ENCODE results near the gene HBB.

HBB gene

GRCh38 chr11:5224538-5225479 lies 2.1 kb downstream of the HBB start:
- no peak for DNase-seq

DNA sequence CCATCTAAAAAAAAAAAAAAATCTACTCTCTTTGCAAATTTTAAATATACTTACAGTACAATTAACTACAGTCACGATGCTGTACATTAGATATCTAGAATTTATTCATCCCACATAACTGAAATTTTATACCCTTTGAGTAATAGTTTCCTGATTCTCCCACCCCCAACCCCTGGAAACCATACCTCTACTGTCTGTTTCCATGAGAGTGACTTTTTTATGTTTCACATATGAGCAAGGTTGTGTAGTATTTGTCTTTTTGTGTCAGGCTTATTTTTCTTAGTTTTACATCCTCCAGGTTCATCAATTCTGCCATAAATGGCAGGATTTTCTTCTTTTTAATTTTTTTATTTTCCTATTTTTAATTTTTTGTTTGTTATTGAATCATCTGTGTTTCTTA lies 3.2 kb downstream of the HBB start:
- no peak for DNase-seq

DNA sequence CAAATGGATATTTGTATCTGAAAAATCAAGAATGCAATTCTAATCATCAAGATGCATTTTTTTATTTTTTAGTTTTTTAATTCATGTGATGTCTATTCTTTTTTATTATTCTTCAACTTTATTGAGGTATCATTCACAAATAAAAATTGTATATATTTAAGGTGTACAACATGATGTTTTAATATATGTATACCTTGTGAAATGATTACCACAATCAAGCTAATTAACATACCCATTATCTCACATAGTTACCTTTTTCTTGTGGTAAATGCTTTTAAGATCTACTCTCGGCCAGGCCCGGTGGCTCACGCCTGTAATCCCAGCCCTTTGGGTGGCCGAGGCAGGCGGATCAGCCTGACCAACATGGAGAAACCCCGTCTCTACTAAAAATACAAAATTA lies 3.7 kb downstream of the HBB start:
- DNase-seq = no peak

DNA sequence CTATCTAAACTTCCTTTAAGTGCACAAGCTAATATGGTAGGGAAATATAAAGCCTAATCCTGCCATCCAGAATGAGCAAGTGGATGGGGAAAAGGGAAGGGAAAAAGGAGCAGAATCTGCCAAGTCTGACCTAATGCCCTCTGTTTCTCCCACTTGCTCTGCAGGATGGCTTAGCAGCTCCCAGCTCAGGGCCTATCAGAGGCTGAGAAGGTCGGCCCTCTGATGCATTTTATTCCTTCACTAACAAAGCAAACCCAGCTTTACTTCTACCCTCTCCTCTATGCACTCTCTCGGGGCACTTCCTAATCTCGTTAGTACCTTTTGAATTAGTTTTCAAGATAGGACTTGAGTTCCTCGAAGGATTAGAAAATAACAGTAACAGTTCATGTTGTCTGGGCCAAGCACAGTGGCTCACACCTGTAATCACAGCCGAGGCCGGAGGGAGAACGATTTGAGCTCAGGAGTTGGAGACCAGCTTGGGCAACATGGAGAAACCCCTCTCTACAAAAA lies 16.4 kb downstream of the HBB start:
- DNase-seq = no peak

- DNase-seq = no peak
Measured at GRCh38 chr11:5204787-5205186, 22.1 kb downstream of the HBB start.

- DNase-seq = no peak
Measured at GRCh38 chr11:5203366-5203765, 23.5 kb downstream of the HBB start.

- no peak for DNase-seq
Measured at GRCh38 chr11:5200582-5200981, 26.3 kb downstream of the HBB start, which contains the start of gene OR51V1. TSS of gene OR51V1 (minus strand) at chr11:5200682. CDS start at chr11:5200682, 0 bp downstream.

- DNase-seq = no peak
Measured at GRCh38 chr11:5198285-5198684, 28.6 kb downstream of the HBB start.

- DNase-seq = no peak
Measured at GRCh38 chr11:5197536-5197935, 29.3 kb downstream of the HBB start.

- no peak for DNase-seq
Measured at GRCh38 chr11:5196731-5197130, 30.1 kb downstream of the HBB start.

GRCh38 chr11:5196067-5196466 lies 30.8 kb downstream of the HBB start:
- no peak for DNase-seq

GRCh38 chr11:5192738-5193137 lies 34.1 kb downstream of the HBB start:
- no peak for DNase-seq

GRCh38 chr11:5188201-5188600 lies 38.7 kb downstream of the HBB start:
- DNase-seq = no peak

GRCh38 chr11:5178046-5178837 lies 48.6 kb downstream of the HBB start:
- no peak for DNase-seq

Measured in CD4-positive, alpha-beta T cell treated with Interleukin-6 for 4 hours (primary cell).